ENCODE data around the gene EPHA10.
"Not testable (repeated sequence)": the region's sequence is repeated elsewhere in the genome, so short reads cannot be mapped to it uniquely, and the experiment has no call there.

The EPHA10 gene

DNA sequence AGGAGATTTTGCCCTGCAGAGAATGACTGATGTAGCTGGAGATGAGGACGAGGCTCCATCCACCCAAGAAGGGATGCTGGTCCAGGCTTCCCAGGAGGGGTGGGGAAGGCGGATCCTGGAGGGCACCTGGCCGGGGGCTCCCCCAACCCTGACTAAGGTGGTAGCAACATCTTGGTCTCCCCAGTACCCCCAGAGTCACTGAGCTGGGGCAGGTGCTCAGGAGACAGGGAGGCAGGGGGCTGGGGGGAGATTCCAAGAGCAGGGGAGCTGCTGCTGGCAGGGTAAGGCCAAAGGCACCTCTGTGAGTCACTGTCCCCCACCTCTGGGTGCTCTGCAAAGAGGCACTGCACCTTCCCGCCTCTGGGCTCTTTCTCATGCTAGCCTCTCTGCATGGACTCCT lies 48.6 kb downstream of the EPHA10 start:
- DNase-seq (ENCODE audit: low spot score), result no peak

DNA sequence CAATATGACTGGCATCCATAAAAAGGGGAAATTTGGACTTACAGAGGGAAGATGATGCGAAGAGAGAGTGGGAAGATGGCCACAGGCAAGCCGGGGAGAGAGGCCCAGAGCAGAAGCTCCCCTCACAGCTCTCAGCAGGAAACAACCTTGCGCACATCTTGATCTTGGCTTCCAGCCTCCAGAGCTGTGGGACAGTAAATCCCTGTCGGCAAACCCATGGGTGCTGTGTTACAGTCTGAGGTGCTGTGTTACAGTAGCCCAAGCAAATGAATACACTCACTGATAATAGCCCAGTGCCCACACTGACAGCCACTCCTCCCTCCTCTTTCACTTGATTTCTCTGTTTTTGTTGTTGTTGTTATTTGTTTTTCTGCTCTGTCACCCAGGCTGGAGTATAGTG lies 50.2 kb downstream of the EPHA10 start:
- no peak for DNase-seq (ENCODE audit: low spot score)

DNA sequence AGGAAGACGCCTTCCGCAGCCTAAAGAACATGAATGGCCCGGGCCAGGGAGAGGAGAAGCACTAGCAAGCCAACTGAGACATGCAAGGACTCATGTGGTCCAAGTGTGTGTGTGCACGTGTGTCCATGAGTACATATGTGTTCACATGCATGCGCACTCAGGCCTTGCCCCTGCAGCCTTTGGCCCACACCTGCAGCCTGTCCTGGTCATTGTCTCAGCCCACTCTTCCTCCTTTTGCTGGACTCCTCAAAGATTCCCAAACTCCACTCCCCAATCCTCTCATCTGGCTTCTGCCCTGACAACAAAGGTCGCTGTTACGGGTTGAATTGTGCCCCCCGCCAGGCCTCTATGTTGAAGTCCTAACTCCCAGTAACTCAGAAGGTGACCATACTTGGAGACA lies 50.7 kb downstream of the EPHA10 start:
- DNase-seq (ENCODE audit: low spot score), result no peak

DNA sequence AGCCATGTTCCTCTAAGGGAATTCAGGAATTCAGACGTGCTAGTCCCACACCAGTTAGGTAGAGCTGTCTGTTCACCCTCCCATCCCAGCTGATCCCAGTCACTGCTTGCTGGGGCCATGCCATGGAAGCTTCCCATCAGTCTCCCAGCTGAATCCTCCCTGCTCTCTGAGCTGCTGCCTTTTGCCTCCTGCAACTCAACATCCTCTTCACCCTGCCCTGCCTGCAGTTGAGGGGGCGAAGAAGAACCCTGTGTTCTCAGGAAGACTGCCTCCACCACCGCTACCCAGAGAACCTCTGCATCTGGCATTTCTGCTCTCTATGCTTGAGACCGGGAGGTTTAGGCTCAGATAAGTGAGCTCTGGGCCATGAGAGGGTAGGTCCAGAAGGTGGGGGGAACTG lies 56.4 kb downstream of the EPHA10 start:
- no peak for DNase-seq (ENCODE audit: low spot score)

DNA sequence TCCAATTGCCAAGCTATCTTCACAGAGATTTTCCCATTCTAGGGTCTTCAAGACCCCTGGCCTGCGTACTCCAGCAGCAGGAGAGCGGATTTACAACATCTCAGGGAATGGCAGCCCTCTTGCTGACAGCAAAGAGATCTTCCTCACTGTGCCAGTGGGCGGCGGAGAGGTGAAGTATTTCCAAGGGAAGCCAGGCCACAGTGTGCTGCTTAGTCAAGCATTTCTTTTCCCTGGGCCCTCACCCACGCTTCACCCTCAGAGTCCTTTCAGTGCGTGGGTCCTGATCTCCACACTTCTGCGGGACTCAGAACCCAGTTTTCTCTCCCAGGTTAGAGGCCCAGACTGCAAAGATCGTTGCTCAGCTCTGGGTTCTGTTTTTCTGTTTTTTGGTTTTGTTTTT lies 59.5 kb downstream of the EPHA10 start:
- DNase-seq (ENCODE audit: low spot score), result no peak

DNA sequence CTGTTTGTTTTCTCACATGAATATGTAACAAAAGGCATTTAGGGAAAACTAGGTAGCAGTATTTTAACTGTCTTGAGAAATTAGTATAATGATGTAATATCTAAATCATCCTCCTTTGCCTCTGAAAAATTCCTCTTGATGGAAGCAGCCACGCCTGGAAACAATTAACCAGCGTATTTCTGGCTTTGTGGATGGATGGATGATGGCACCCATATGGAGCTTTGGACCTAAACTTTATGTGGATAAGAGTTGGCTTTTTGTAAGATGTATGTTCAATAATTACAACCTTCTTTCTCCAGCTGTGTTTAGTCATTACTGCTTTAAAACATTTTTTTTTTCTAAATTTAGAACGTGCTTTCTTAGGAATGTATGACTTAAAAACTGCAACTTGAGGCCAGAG lies 60.0 kb downstream of the EPHA10 start:
- DNase-seq (ENCODE audit: low spot score), result no peak

DNA sequence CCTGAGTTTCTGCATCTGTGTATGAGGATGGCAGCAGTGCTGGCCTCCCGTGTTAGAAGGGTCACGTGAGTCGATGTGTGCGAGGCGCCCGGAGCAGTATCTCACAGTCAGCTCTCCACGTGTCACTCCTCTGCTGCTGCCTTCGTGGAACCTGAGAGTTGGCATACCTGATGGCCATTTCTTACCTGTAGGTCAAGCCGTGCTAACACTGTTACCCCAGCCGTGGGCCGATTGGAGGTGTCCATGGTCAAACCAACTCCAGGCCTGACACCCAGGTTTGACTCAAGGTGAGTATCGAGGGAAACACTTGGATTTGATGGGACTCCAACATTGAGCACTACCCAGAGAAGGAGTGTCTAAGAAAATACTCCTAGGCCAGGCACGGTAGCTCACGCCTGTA lies 61.9 kb downstream of the EPHA10 start:
- DNase-seq (ENCODE audit: low spot score), result no peak

DNA sequence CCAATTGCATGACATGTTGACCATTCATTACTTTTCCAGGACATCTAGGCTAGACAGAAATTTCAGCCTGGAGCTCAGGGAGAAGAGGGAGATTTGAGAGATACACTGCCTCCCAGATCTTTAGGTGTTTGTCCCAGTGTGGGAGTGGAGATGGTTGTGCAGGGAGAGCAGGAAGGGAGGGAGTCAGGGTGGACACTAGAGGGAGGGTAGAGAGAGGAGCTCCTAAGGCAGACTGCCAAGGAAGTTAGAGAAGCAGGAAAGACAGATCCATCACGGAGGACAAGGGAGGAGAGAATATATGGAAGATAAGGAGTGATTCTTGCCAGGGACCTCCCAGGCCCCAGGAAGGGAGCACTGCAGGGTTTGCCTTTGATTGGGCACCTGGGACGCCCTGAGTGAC lies 63.9 kb downstream of the EPHA10 start:
- DNase-seq (ENCODE audit: low spot score), result no peak

DNA sequence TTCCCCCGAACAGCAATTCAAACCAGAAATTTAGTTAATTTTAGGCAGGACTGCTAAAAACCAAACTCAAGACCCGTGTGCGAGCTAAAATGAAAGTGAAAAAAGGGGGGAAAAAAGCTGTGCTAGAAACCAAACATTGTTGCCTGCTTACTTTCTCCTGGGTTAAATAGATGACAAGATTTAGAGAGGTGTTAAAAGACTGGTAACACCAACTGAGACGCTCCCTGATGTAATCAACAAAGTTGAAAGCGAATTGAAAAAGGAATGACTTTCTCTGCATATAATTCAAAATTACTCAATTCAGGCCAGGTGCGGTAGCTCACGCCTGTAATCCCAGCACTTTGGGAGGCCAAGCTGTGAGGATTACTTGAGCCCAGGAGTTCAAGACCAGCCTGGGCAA lies 65.8 kb downstream of the EPHA10 start:
- DNase-seq (ENCODE audit: low spot score), result no peak

DNA sequence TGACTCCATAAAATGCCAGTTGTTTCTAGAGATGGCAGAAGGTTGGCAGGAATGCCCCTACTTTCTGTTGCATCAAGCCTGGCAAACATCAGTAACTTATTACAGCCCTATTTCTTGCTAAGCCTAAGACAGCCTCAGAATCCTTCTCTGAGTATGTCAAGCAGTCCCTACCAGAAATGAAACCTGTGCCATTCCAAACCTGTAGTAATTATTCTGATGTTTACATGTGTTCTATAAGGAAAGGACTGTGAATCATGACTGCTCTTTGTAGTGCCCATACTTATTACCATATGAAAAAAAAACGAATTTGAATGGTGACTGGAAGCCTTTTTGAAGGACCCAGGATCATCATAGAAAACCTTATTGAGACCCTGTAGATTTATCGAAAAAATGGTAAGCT lies 67.2 kb downstream of the EPHA10 start:
- no peak for DNase-seq (ENCODE audit: low spot score)

DNA sequence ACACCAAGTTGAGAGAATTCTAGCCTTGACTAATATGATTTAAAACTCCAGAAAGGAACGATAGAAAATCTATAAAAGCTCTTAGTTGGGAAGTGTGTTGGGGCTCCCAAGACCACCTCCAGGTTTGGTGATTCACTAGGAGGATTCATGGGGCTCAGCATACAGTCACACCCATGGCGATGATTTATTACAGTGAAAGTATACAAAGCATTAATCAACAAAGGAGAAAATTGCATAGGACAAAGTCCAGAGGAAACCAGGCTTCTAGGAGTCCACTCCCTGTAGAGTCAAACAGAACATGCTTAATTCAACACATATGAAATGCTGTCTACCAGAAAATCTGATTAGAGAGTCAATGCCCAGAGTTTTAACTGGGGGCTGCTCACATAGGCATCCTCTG lies 67.8 kb downstream of the EPHA10 start:
- DNase-seq (ENCODE audit: low spot score), result no peak

DNA sequence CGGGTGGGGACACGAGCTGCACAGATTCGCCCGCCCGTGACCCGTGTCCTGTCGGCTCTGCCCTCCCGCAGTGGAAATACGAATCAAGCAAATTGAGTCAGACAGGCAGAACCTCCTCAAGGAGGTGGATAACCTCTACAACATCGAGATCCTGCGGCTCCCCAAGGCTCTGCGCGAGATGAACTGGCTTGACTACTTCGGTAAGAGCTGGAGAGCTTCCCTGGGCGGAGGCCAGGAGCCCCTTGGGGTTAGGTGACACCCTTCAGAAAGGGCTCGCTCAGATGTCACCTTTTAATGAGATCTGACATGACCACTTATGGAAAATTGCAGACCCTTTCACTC lies 72.1 kb downstream of the EPHA10 start:
- no peak for DNase-seq (ENCODE audit: low spot score)

DNA sequence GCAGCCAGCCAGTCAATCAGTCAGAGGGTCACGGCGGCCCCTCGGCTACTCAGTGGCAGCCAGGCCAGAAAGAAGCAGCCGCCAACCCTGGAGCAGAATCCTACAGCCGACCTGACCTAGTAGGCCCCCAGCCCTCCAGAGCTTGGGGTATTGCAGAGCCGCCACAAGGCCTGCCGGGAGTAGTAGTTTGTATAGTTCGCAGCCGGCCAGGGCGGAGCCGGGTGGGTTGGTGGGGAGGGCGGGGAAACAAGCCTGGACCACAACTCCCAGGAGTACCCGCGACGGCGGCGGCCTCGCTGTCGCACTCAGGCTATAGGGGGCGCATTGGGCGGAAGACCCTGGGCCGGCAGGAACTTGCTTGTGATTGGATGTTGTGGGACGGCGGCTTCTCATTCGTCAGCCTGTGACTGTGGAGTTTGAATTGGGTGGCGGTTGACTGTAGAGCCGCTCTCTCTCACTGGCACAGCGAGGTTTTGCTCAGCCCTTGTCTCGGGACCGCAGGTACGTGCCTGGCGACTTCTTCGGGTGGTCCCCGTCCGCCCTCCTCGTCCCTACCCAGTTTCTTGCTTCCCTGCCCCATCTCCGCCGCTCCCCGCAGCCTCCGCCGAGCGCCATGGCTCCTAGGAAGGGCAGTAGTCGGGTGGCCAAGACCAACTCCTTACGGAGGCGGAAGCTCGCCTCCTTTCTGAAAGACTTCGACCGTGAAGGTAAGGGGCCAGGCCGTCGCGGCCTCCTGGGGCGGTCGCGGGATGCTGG lies 72.7 kb downstream of the EPHA10 start, which contains the start of gene CDCA8:
CDCA8 (plus strand) TSS at position 439 of the 756 bp plus-strand sequence; CDS start at position 614, 175 bp downstream.
- peak; percentile 100 for DNase-seq (ENCODE audit: low spot score)

DNA sequence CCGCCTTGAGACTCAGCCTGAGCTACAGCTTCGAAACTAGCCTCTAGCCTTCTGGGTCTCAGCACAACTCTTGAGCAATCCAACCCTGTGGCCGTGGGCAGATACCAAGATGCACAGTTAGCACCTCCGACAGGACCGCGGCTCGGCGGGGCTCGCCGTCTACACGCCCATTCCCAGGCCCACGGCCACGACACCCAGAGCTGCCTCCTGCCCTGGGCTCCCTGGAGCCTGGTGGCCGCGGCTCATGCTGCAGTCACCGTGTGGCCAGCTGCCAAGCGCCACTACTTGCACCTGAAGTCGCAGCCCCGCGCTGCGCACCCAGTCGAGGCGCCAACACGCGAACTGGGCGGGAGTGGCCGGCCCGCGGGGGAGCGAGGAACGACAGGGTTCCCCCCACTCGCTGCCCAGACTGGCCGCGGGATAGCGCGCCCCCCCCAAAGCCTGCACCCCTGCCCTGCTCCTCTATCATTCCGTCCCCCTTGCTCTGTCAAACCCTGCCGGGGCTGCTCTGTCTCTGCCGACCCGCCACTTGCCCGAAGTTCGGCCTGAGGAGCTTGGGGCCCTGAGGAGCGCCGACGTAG lies 73.3 kb downstream of the EPHA10 start:
- DNase-seq (ENCODE audit: low spot score), result peak; percentile 27

DNA sequence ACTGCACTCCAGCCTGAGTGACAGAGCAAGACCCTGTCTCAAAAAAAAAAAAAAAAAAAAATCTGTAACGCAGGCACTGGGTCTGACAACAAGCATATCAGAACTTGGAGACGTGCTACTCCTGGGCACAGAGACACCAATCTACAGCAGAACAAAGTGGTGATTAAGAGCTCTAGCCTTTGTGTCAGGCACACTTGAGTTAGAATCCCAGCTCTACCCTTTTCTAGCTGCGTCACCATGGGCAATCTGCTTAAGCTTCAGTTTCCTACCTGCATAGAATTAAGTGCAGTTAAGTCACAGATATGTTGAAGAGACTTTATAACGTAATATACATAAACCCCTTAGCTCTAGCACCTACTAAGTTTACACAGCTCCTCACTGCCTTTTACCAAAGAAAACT lies 76.0 kb downstream of the EPHA10 start:
- DNase-seq (ENCODE audit: low spot score), result no peak

DNA sequence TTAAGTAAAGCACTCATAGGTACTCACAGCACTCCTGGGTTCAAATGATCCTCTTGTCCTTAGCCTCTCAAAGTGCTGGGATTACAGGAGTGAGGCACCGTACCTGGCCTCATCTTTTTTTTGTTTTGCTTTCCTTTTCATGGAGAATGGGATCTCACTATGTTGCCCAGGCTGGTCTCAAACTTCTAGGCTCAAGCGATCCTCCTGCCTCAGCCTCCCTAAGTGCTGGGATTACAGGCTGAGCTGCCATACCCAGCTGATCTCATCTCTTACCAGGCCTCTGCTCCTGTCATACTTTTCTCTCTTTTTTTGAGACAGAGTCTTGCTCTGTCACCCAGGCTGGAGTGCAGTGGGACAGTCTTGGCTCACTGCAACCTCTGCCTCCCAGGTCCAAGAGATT lies 77.2 kb downstream of the EPHA10 start:
- DNase-seq (ENCODE audit: low spot score), result not testable (repeated sequence)

DNA sequence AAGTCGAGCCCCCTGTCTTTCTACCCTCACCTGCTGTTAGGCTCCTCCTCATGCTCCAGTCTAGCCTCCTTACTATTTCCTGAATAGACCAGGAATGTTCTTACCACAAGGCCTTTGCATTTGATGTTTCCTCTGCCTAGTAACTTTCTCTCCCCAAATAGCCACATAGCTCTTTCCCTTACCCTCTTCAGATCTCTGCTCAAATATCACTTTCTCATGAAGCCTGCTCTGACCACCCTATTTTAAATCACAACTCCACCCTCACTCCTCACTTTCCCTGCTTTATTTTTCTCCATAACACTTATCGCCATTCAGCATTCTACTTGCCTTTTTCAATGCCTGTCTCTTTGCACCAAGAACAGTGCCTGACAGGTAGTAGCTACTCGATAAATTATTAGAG lies 79.2 kb downstream of the EPHA10 start:
- no peak for DNase-seq (ENCODE audit: low spot score)

DNA sequence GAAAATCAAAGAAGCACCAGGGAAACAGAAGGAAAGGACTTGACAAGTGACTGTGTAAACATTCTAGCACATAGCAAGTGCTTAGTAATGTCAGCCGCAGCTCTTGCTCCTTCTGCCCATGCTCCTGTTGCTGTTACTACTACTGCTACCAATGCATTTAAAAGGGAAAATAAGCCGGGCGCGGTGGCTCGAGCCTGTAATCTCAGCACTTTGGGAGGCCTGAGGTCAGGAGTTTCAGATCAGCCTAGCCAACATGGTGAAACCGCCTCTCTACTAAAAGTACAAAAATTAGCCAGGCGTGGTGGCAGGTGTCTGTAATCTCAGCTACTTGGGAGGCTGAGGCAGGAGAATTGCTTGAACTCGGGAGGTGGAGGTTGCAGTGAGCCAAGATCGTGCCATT lies 80.7 kb downstream of the EPHA10 start:
- DNase-seq (ENCODE audit: low spot score), result not testable (repeated sequence)

DNA sequence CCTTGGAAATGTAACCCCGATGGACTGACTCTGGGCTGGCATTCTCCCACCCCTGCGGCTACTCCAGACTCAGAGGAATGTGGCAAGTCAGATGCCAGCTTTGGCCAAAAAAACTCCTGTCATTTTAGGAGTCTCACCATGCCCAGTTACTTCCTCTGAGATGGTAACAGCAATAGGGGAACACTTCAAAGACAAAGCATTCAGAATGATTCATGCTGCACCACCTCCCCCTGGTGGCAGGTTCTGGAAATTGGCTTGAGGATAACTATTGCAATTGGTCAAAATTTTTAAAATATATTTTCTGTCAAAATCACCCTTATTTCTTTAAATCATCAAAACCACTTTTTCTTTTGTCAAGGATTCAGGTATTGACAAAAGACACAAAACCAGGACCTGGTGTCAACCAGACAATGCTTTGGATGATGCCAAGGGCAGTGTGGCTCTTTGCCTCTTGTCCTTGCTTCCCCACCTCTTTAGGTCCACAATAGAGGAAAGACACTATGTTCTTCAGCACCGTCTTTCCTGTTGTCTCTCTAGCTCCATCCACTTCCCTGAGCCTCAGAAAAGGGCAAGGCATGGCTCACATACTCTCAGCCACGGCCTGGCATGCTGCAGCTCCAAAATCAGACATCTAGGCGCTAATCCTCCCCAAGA lies 82.5 kb downstream of the EPHA10 start:
- DNase-seq (ENCODE audit: low spot score), result peak; percentile 62

DNA sequence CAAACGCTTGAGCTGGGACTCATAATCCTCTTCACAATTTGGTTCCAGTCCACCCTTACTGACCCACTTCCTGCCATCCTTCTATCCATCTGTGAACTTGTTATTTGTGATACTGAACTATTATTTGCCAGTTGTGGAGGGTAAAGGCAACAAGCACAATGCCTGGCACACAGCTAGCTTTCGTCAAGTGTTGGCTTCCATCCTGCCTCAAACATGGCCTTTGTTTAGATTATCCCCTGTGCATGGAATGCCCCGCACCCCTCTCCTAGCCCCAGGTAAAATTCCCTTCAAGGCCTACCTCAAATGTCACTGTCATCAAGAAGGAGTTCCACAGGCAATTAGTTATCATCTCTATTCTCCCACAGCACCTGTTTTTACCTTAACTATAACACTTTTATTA lies 84.0 kb downstream of the EPHA10 start:
- no peak for DNase-seq (ENCODE audit: low spot score)

DNA sequence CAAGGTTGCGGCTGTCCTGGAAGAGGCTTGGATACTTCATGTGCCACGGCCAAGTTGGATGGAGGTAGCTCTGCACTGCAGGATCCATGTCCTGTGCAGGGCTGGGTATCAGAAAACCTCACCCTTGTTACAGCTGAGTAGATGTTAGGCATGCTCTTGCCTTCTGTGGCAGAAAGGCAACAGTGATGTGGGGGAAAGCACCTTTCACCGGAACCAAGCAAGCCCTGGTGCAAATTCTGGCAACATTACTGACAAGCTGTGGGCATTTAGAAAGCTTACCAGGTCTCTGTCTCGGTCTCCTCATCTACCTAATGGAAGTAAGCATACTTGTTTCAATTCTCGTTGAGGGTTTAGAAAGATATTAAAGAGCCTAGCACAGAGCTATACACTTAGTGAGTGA lies 87.1 kb downstream of the EPHA10 start:
- DNase-seq (ENCODE audit: low spot score), result no peak

DNA sequence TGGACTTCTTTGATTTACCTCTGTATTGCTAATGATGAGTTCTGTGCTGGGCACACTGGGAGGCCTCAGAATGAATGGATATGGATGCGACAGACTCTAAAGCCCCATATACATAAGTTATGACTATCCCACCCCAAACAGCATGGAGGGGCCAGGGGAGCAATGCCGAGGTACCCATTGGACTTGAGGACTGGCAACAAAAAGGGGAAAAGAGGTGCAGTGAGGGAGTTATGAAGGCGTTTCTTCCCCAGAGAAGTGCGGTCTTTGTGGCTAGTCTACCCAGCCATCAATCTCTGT lies 87.8 kb downstream of the EPHA10 start:
- DNase-seq (ENCODE audit: low spot score), result no peak

DNA sequence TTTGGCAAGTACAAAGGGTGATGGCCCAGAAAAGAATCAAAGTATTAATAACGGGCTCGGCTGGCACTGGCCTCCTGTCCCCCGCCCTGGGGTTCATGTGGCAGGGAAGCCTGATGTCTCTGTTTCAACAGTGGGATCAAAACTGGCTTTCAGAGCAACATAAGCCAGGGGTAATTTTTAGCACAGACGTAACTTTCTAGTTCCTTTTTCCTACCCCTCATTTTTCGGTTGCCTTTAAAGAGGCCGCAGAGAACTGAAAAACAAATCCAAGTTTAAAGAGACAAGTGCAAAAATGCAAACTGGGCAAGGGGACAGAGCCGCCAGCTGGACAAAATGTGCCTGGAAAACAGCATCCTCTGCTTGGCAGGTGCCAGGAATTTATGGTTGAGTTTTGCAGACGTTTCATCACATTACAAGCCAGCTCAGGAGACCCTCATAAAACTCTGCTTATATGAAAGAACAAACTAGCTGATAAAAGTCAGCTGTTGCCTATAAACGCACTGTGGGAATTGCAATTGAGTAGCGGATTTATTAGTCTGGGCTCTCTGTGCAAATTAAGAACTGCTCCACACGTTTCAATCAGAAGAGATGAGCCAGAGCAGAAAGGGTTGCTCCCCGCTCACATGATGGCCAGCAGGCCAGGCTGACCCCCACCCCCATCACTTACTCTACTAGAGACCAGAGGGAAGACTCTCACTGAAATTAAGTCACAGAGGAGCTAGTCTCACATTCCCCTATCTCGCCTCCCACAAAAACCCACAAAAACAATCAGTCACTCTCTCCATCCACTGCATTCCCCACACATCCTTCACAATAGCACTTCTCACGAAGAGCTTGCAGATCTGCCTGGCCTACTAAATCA lies 88.4 kb downstream of the EPHA10 start:
- no peak for DNase-seq (ENCODE audit: low spot score)
